GM23248 (cell line): ENCODE measurements around the gene PTBP1.

ENCODE experiments used
- EZH2 ChIP-seq: fragments of 200-600 bp; sonication (generic); IDR thresholded peaks from 2 replicates; pipeline ENCODE4 v1.6.1; 2018; ENCODE audit warnings: antibody characterized with exemption, mild to moderate bottlenecking; ENCODE audit not compliant: insufficient read depth, poor library complexity, severe bottlenecking
- EZH2phosphoT487 ChIP-seq: fragments of 200-600 bp; sonication (generic); IDR thresholded peaks from 2 replicates; pipeline ENCODE4 v1.6.1; 2018; ENCODE audit warnings: antibody characterized with exemption, moderate library complexity, mild to moderate bottlenecking, low read depth; ENCODE audit not compliant: insufficient read depth

DNA sequence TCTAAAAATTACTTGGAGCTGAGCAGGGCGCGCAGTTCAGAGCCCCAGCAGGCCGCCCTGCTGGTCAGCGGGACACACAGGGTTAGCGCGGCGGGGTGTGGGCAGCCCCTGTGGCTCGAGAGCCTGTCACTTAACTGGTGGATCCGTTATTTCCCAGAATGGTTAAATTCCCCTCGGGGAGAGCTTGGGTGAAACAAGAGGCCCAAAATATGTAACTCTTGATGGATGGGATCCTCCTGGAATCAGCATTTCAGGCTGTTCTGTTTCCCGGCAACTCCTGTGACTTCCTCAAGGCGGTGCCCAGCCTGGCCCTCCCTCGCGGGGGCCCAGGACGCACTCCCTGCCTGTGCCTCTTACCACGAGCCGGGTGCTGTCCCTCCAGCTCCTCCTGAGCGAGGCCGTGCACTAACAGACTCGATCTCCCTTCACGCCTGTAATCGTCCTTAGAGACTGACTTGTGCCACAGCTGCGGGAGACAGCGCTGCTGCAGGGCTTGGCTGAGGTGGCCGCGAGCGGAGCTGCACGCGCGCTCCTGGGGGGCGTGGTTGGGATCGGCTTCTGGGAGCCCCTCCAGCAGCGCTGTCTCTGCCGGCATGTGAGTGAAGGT lies 9.7 kb downstream of the PTBP1 start:
- no peak for TF ChIP-seq EZH2
- TF ChIP-seq EZH2phosphoT487 = no peak
